Measurements from ENCODE around the gene DLG5. TPM values are rescaled to one million over a fixed set of nuclear protein-coding genes. Genes with fewer than 3 reads are reported as not detected.
A peak's percentile ranks its signal among the peaks of the same experiment; 100 is the strongest.

DLG5 gene
- total and polyA plus RNA-seq, 4 donors = 6.6 to 33.2 (median 15.8) TPM

GRCh38 chr10:77874872-77875271 is 51.7 kb downstream of the DLG5 start:
- WGBS, 2 donors = 93 to 97% methylated on average over 3 of the region's 3 CpGs
- H3K9me3 ChIP-seq (ENCODE audit: control insufficient read depth in 4 of 4, insufficient read depth in 3 of 4, low read length in 3 of 4) = no peaks in the 10 kb centered on the region
- no peaks in the 10 kb centered on the region for H3K27me3 ChIP-seq (ENCODE audit: control insufficient read depth in 3 of 3, insufficient read depth in 3 of 3, low read length in 2 of 3)
- no peaks in the 10 kb centered on the region for H3K36me3 ChIP-seq (ENCODE audit: control insufficient read depth in 4 of 4, insufficient read depth in 4 of 4, low read length in 4 of 4)
- H3K9ac ChIP-seq (ENCODE audit: insufficient read depth in 1 of 2, low read length in 2 of 2) = no peak overlapping the region
- no peak for TF ChIP-seq CTCF (IDR thresholded peaks at IDR 0.05; ENCODE audit: control extremely low read depth, extremely low read depth)
- H3K4me1 ChIP-seq (ENCODE audit: control insufficient read depth in 5 of 5, insufficient read depth in 5 of 5, low read length in 5 of 5) = peaks cover 6 to 27% (median 21%) of the 10 kb centered on the region in 5 donors
- no peak for ATAC-seq (ENCODE audit: insufficient read depth, low FRiP score)
- H3K27ac ChIP-seq (ENCODE audit: low read depth in 1 of 2, low read length in 1 of 2) = no peak overlapping the region
- H3K4me3 ChIP-seq = no peak overlapping the region
- DNase-seq = no peak

GRCh38 chr10:77873536-77874380 is 52.8 kb downstream of the DLG5 start:
- Histone ChIP-seq H3K9me3 (ENCODE audit: control insufficient read depth in 4 of 4, insufficient read depth in 3 of 4, low read length in 3 of 4) (no peaks in the 10 kb centered on the region), H3K4me3 (no peak overlapping the region), H3K36me3 (ENCODE audit: control insufficient read depth in 4 of 4, insufficient read depth in 4 of 4, low read length in 4 of 4) (no peaks in the 10 kb centered on the region), H3K27ac (ENCODE audit: low read depth in 1 of 2, low read length in 1 of 2) (no peak overlapping the region), H3K4me1 (ENCODE audit: control insufficient read depth in 5 of 5, insufficient read depth in 5 of 5, low read length in 5 of 5) (peaks cover 6 to 27% (median 21%) of the 10 kb centered on the region in 5 donors), H3K27me3 (ENCODE audit: control insufficient read depth in 3 of 3, insufficient read depth in 3 of 3, low read length in 2 of 3) (no peaks in the 10 kb centered on the region), H3K9ac (ENCODE audit: insufficient read depth in 1 of 2, low read length in 2 of 2) (no peak overlapping the region)
- DNase-seq = no peak
- no peak for TF ChIP-seq CTCF (IDR thresholded peaks at IDR 0.05; ENCODE audit: control extremely low read depth, extremely low read depth)
- WGBS, 2 donors = 35 to 42% methylated on average over 15 of the region's 15 CpGs
- ATAC-seq (ENCODE audit: insufficient read depth, low FRiP score) = peak; percentile 30

GRCh38 chr10:77872947-77873535 is 53.5 kb downstream of the DLG5 start:
- H3K9ac ChIP-seq (ENCODE audit: insufficient read depth in 1 of 2, low read length in 2 of 2) = no peak overlapping the region
- no peaks in the 10 kb centered on the region for H3K27me3 ChIP-seq (ENCODE audit: control insufficient read depth in 3 of 3, insufficient read depth in 3 of 3, low read length in 2 of 3)
- DNase-seq (no peak), ATAC-seq (ENCODE audit: insufficient read depth, low FRiP score) (no peak)
- no peak overlapping the region for H3K4me3 ChIP-seq
- no peak overlapping the region for H3K27ac ChIP-seq (ENCODE audit: low read depth in 1 of 2, low read length in 1 of 2)
- no peak for TF ChIP-seq CTCF (IDR thresholded peaks at IDR 0.05; ENCODE audit: control extremely low read depth, extremely low read depth)
- H3K4me1 ChIP-seq (ENCODE audit: control insufficient read depth in 5 of 5, insufficient read depth in 5 of 5, low read length in 5 of 5) = peaks cover 6 to 21% (median 15%) of the 10 kb centered on the region in 5 donors
- 82 to 87% methylated on average over 7 of the region's 7 CpGs for WGBS, 2 donors
- H3K36me3 ChIP-seq (ENCODE audit: control insufficient read depth in 4 of 4, insufficient read depth in 4 of 4, low read length in 4 of 4) = peaks cover 0 to under 1% (median 0%) of the 10 kb centered on the region in 4 donors
- no peaks in the 10 kb centered on the region for H3K9me3 ChIP-seq (ENCODE audit: control insufficient read depth in 4 of 4, insufficient read depth in 3 of 4, low read length in 3 of 4)
